ENCODE measurements around the gene COA4. TPM values are rescaled to one million over a fixed set of nuclear protein-coding genes. Genes with fewer than 3 reads are reported as not detected.

COA4 gene
- 60.2 TPM for polyA plus RNA-seq (2013, experiment 1 of 4)
- polyA plus RNA-seq (2013, experiment 2 of 4) = 59.1 TPM
- 58.6 TPM for polyA plus RNA-seq (2013, experiment 3 of 4)
- polyA plus RNA-seq (2013, experiment 4 of 4) = 63.5 TPM

DNA sequence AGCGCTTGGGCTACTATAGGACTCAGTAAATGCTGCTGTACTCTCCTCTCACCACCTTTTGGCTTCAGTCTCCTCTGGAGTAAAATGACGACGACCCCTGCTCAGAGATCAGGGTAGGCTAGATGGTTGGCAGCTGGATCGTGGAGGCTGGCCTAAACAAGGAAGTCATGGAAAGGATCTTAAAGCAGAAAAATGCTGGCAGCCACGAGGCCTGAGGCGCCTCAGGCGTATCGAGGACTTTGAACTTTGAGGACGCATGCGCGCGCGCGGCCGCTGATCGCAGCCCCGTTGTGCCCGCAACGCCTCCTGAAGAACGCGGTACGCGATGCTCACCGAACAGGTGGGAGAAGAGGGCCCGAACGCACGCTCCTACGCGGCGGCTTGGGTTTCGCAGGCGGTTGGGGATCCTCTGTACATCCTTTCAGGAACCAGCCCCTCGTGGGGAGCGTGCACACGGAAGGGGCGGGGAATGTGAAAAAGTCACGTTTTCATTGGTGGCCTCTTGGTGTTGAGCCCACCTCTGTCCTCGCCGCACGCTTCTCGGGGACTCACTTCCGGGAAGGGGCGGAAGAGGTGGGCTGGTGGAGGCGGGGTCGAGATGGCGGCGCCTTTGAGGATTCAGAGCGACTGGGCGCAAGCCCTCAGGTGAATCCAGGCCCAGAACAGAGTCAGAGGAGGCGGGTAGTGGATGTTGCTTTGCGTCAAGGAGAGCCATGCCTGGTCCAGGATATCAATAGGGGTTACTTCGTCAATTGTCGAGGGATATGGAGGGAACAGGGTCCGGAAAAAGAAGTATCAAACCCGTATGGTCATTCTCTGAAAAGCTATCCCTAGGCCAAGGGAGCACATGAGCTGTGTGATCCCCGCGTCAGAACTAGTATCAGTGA is at the start of gene COA4, which contains the start of gene PAAF1:
TSS of gene COA4 (minus strand) at position 423 of the 887 bp plus-strand sequence. CDS start 3,468 bp downstream, outside the sequence.
TSS of gene PAAF1 (plus strand) at position 576 of the 887 bp plus-strand sequence. CDS start at position 599, 23 bp downstream.
- peaks cover 10% of the 10 kb centered on the region for H3K4me1 ChIP-seq (ENCODE audit: control insufficient read depth, insufficient read depth, low read length)
- peak within 1 kb of the TSS; percentile 85 for H3K27ac ChIP-seq (ENCODE audit: insufficient read depth, low read depth, low read length, poor library complexity, severe bottlenecking)
- H3K36me3 ChIP-seq (ENCODE audit: control insufficient read depth, insufficient read depth, low read length) = peaks cover 28% of the 10 kb centered on the region
- H3K4me3 ChIP-seq (ENCODE audit: insufficient read depth, low read depth, low read length) = peak within 1 kb of the TSS; percentile 61
- WGBS, 2 experiments = 1% methylated on average over 57 of the region's 57 CpGs
- H3K9me3 ChIP-seq (ENCODE audit: control insufficient read depth, low read length) = no peaks in the 10 kb centered on the region
- H3K27me3 ChIP-seq (ENCODE audit: control insufficient read depth, insufficient read depth, low read length, poor library complexity, severe bottlenecking) = no peaks in the 10 kb centered on the region

DNA sequence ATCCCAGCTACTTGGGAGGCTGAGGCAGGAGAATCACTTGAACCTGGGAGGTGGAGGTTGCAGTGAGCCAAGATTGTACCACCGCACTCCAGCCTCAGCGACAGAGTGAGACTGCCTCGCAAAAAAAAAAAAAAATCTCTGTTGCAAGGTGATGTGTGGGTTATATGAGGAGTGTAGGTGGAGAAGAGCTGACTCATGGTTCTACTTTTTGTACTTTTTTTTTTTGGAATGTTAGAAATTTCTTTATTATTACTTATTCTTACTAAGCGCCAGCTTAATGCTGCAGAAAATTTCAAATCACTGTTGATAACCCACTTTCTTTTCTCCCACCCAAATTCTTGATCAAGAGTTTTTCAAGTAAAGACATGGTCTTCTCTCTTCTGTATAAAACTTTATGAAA is 44.5 kb upstream of the COA4 start:
- Histone ChIP-seq H3K4me1 (ENCODE audit: control insufficient read depth, insufficient read depth, low read length) (no peaks in the 10 kb centered on the region), H3K27ac (ENCODE audit: insufficient read depth, low read depth, low read length, poor library complexity, severe bottlenecking) (no peak overlapping the region), H3K36me3 (ENCODE audit: control insufficient read depth, insufficient read depth, low read length) (peaks cover 6% of the 10 kb centered on the region), H3K4me3 (ENCODE audit: insufficient read depth, low read depth, low read length) (no peak overlapping the region), H3K9me3 (ENCODE audit: control insufficient read depth, low read length) (no peaks in the 10 kb centered on the region), H3K27me3 (ENCODE audit: control insufficient read depth, insufficient read depth, low read length, poor library complexity, severe bottlenecking) (no peaks in the 10 kb centered on the region)
- WGBS, 2 experiments = 85 to 93% methylated on average over 3 to 4 of the region's 4 CpGs

DNA sequence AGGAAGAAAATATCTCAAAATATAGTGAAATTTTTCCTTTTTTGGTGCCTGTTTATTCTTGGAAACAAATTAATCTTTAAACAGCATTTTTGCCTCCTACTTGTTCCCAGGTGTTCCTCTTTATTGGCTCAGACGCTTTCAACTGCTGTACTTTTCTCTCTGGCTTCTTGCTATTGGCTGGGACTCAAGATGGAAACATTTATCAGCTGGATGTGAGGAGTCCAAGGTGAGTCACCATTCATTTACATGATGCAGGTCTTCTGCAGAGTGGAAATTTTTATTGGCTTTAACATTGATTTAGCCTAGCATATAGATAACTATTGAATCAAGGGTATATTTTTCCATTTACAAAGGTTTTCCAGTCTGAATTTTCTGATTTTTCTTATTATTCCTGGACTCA is 39.8 kb upstream of the COA4 start:
- Histone ChIP-seq H3K27ac (ENCODE audit: insufficient read depth, low read depth, low read length, poor library complexity, severe bottlenecking) (no peak overlapping the region), H3K4me1 (ENCODE audit: control insufficient read depth, insufficient read depth, low read length) (no peaks in the 10 kb centered on the region), H3K27me3 (ENCODE audit: control insufficient read depth, insufficient read depth, low read length, poor library complexity, severe bottlenecking) (no peaks in the 10 kb centered on the region), H3K36me3 (ENCODE audit: control insufficient read depth, insufficient read depth, low read length) (peaks cover 11% of the 10 kb centered on the region), H3K9me3 (ENCODE audit: control insufficient read depth, low read length) (no peaks in the 10 kb centered on the region), H3K4me3 (ENCODE audit: insufficient read depth, low read depth, low read length) (no peak overlapping the region)
- 88 to 93% methylated on average over 1 of the region's 1 CpG for WGBS, 2 experiments

DNA sequence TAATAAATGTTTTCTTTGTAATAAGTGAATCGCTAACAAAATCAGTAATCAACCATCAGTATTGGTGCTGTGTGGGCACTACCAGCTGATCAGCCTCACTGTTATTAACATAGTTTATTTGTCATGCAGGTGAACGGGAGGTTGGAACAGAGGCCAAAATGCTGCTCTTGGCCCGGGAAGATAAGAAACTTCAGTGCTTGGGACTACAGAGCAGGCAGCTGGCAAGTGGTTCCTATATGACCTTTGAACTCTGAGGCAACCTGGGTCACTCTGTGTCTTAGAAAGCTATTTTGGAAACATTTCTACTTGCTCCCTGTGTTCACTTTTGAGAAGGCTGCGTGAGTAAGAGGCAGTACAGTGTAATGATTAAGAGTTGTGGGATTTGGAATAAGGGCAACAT is 37.6 kb upstream of the COA4 start:
- 94 to 95% methylated on average over 4 of the region's 4 CpGs for WGBS, 2 experiments
- Histone ChIP-seq H3K27me3 (ENCODE audit: control insufficient read depth, insufficient read depth, low read length, poor library complexity, severe bottlenecking) (no peaks in the 10 kb centered on the region), H3K4me1 (ENCODE audit: control insufficient read depth, insufficient read depth, low read length) (no peaks in the 10 kb centered on the region), H3K4me3 (ENCODE audit: insufficient read depth, low read depth, low read length) (no peak overlapping the region), H3K36me3 (ENCODE audit: control insufficient read depth, insufficient read depth, low read length) (peaks cover 11% of the 10 kb centered on the region), H3K27ac (ENCODE audit: insufficient read depth, low read depth, low read length, poor library complexity, severe bottlenecking) (no peak overlapping the region), H3K9me3 (ENCODE audit: control insufficient read depth, low read length) (no peaks in the 10 kb centered on the region)

DNA sequence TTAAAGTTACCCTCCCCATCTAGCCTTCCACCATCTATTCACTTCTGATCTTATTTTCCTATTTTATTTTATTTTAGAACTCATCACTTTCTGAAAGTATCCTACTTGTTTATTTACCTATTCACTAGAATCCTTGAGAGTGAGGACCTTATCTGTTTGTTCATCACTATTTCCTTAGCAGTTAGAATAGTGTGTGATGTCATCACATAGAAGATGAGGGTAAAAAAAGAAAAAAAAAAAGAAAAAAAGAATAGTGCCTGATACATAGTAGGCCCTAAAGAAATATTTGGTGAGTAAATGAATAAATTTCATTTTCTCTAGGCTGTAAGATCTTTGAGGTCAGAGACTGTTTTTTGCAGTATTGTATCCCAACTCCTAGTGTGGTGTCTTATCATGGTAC is 36.8 kb upstream of the COA4 start:
- Histone ChIP-seq H3K36me3 (ENCODE audit: control insufficient read depth, insufficient read depth, low read length) (peaks cover 5% of the 10 kb centered on the region), H3K9me3 (ENCODE audit: control insufficient read depth, low read length) (no peaks in the 10 kb centered on the region), H3K27me3 (ENCODE audit: control insufficient read depth, insufficient read depth, low read length, poor library complexity, severe bottlenecking) (no peaks in the 10 kb centered on the region), H3K27ac (ENCODE audit: insufficient read depth, low read depth, low read length, poor library complexity, severe bottlenecking) (no peak overlapping the region), H3K4me1 (ENCODE audit: control insufficient read depth, insufficient read depth, low read length) (no peaks in the 10 kb centered on the region), H3K4me3 (ENCODE audit: insufficient read depth, low read depth, low read length) (no peak overlapping the region)

DNA sequence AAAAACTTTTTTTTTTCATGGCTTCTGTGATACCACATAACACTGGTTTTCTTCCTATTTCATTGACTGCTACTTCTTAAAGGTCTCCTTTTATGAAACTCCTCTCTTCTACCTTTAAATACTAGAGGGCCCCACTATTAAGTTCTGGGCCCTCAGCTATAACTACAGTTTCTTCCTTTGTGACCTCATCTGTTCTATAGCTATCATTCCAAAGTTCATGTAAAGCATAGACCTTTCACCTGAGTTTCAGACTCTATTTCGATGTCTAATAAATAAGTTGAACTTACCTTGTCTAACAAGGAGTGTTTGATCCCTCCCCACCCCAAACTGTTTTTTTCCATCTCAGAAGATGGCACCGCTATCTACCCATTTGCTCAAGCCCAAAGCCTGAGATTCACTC is 35.4 kb upstream of the COA4 start:
- Histone ChIP-seq H3K4me3 (ENCODE audit: insufficient read depth, low read depth, low read length) (no peak overlapping the region), H3K27me3 (ENCODE audit: control insufficient read depth, insufficient read depth, low read length, poor library complexity, severe bottlenecking) (no peaks in the 10 kb centered on the region), H3K4me1 (ENCODE audit: control insufficient read depth, insufficient read depth, low read length) (no peaks in the 10 kb centered on the region), H3K9me3 (ENCODE audit: control insufficient read depth, low read length) (no peaks in the 10 kb centered on the region), H3K27ac (ENCODE audit: insufficient read depth, low read depth, low read length, poor library complexity, severe bottlenecking) (no peak overlapping the region), H3K36me3 (ENCODE audit: control insufficient read depth, insufficient read depth, low read length) (peaks cover 5% of the 10 kb centered on the region)
- 93 to 96% methylated on average over 2 of the region's 2 CpGs for WGBS, 2 experiments

DNA sequence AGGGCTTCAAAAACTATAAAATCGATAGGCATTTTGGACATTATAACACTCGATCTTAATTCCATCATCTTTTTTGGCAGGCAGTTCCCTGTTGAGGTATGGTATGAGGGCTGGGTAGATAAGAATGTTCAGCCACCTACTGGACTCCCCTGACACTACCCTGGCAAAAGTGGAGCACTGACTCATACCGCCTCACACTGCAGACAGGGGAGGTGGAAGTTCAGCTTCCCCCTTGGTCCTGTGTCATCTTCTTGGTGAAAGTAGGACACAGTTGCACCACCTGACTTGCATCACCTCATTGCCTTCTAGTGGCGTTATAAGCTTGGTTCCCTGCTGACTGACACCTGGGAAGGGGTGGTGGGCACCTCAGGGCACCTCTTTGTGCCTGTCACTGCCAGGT is 30.5 kb upstream of the COA4 start:
- Histone ChIP-seq H3K27ac (ENCODE audit: insufficient read depth, low read depth, low read length, poor library complexity, severe bottlenecking) (no peak overlapping the region), H3K4me3 (ENCODE audit: insufficient read depth, low read depth, low read length) (no peak overlapping the region), H3K4me1 (ENCODE audit: control insufficient read depth, insufficient read depth, low read length) (no peaks in the 10 kb centered on the region), H3K9me3 (ENCODE audit: control insufficient read depth, low read length) (no peaks in the 10 kb centered on the region), H3K27me3 (ENCODE audit: control insufficient read depth, insufficient read depth, low read length, poor library complexity, severe bottlenecking) (no peaks in the 10 kb centered on the region), H3K36me3 (ENCODE audit: control insufficient read depth, insufficient read depth, low read length) (peaks cover 2% of the 10 kb centered on the region)
- WGBS, 2 experiments = 92 to 94% methylated on average over 4 of the region's 4 CpGs

DNA sequence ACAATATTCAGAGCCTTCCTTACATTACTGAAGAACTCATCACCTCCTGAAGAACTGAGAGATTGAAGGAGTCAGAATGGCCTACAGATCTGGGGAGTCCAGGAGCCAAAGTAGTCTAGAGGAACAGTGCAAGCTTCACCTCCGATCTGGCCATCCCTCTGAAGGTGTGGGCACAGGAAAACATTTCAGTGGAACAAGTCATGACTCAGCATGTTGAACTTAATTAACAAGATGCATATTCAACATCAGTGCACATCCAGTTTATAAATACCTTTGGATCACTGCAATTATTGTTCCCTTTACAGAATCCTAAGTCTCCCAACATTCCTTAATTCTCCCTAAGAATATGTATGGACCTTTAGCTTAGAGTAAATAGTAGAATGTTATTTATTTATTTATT is 25.7 kb upstream of the COA4 start:
- Histone ChIP-seq H3K4me3 (ENCODE audit: insufficient read depth, low read depth, low read length) (no peak overlapping the region), H3K27me3 (ENCODE audit: control insufficient read depth, insufficient read depth, low read length, poor library complexity, severe bottlenecking) (no peaks in the 10 kb centered on the region)

DNA sequence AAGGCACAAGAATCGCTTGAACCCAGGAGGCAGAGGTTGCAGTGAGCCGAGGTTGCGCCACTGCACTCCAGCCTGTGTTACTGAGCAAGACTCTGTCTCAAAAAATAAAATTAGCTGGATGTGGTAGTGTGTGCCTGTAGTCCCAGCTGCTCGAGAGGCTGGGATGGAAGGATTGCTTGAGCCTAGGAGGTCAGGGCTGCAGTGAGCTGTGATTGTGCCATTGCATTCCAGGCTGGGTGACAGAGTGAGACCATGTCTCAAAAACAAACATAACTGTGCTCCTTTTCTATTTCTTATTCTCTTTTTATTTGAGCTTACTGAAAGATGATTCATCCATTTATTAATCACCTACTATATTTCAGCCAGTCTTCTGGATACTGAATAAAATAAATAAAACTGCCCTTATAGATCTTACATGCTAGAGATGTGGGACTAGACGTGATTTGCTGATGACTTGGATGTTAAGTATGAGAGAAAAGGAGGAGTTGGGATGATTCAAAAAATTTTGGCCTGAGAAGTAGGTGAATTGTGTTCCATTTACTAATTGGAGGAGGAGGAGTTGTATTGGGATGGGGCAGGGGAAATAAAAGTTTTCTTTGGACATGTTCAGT is 18.2 kb upstream of the COA4 start:
- Histone ChIP-seq H3K4me3 (ENCODE audit: insufficient read depth, low read depth, low read length) (no peak overlapping the region), H3K27me3 (ENCODE audit: control insufficient read depth, insufficient read depth, low read length, poor library complexity, severe bottlenecking) (no peaks in the 10 kb centered on the region), H3K4me1 (ENCODE audit: control insufficient read depth, insufficient read depth, low read length) (no peaks in the 10 kb centered on the region), H3K9me3 (ENCODE audit: control insufficient read depth, low read length) (no peaks in the 10 kb centered on the region), H3K36me3 (ENCODE audit: control insufficient read depth, insufficient read depth, low read length) (peaks cover 12% of the 10 kb centered on the region), H3K27ac (ENCODE audit: insufficient read depth, low read depth, low read length, poor library complexity, severe bottlenecking) (no peak overlapping the region)
- WGBS, 2 experiments = 94 to 97% methylated on average over 5 of the region's 5 CpGs

More for the DNA sequence above, 25.7 kb upstream of the COA4 start:
- Histone ChIP-seq H3K4me1 (ENCODE audit: control insufficient read depth, insufficient read depth, low read length) (no peaks in the 10 kb centered on the region), H3K27ac (ENCODE audit: insufficient read depth, low read depth, low read length, poor library complexity, severe bottlenecking) (no peak overlapping the region), H3K9me3 (ENCODE audit: control insufficient read depth, low read length) (no peaks in the 10 kb centered on the region), H3K36me3 (ENCODE audit: control insufficient read depth, insufficient read depth, low read length) (peaks cover 21% of the 10 kb centered on the region)
- WGBS, 2 experiments = 91 to 100% methylated on average over 1 of the region's 1 CpG

DNA sequence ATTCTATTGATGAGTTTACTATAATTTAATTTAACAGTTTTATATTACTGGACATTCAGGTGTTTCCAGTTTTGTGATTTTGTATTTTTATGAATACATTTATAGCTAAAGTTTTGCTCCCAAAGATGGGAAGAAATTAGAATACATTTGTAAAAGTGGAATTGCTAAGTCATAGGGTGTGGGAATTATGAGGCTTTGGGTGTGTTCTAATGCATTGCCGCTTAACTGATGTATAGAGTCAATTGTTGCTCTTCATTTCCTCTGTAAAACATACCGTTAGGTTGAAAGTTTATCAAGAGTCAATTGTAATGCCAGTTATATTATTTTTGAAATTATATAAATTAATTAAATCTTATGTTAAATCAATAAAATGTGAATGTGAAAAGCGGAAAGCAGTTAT is 16.4 kb upstream of the COA4 start:
- H3K9me3 ChIP-seq (ENCODE audit: control insufficient read depth, low read length) = no peaks in the 10 kb centered on the region
- H3K4me3 ChIP-seq (ENCODE audit: insufficient read depth, low read depth, low read length) = no peak overlapping the region
- H3K27me3 ChIP-seq (ENCODE audit: control insufficient read depth, insufficient read depth, low read length, poor library complexity, severe bottlenecking) = no peaks in the 10 kb centered on the region
- H3K4me1 ChIP-seq (ENCODE audit: control insufficient read depth, insufficient read depth, low read length) = no peaks in the 10 kb centered on the region
- 94 to 95% methylated on average over 2 to 3 of the region's 3 CpGs for WGBS, 2 experiments
- no peaks in the 10 kb centered on the region for H3K36me3 ChIP-seq (ENCODE audit: control insufficient read depth, insufficient read depth, low read length)
- no peak overlapping the region for H3K27ac ChIP-seq (ENCODE audit: insufficient read depth, low read depth, low read length, poor library complexity, severe bottlenecking)

Measured in ectodermal cell (in vitro differentiated cells).